NB4 (cell line): ENCODE measurements around the gene GOLM1.

ENCODE experiments used
- POLR2A ChIP-seq: IDR thresholded peaks from 2 replicates; pipeline ENCODE4 v1.6.1; 2011; ENCODE audit warnings: mild to moderate bottlenecking; ENCODE audit not compliant: insufficient read length; ENCODE audit errors: extremely low read depth
- TF ChIP-seq, protein P1 (sequence below): IDR thresholded peaks from one replicate; pipeline ENCODE4 v1.5.1; 2012; ENCODE audit warnings: low read depth, low read length

DNA sequence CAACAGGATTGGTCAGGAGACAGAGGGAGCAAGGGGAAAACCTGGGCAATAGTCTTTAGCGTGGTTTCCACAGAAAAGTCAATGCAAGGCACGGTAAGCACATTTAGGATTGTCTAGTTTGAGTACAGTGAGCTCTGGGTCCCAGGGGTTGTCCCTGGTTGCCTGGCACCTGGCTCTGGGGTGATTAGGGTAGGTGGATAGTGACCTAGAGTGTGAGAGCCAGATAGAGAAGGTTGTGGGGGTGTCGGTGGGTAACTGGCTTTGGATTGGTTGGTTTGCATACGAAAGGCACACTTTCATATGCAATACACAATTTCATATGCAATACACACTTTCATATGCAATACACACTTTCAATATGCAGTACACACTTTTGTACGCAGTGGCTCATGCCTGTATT, 20.1 kb upstream of the GOLM1 start:
- TF ChIP-seq, protein P1, sequence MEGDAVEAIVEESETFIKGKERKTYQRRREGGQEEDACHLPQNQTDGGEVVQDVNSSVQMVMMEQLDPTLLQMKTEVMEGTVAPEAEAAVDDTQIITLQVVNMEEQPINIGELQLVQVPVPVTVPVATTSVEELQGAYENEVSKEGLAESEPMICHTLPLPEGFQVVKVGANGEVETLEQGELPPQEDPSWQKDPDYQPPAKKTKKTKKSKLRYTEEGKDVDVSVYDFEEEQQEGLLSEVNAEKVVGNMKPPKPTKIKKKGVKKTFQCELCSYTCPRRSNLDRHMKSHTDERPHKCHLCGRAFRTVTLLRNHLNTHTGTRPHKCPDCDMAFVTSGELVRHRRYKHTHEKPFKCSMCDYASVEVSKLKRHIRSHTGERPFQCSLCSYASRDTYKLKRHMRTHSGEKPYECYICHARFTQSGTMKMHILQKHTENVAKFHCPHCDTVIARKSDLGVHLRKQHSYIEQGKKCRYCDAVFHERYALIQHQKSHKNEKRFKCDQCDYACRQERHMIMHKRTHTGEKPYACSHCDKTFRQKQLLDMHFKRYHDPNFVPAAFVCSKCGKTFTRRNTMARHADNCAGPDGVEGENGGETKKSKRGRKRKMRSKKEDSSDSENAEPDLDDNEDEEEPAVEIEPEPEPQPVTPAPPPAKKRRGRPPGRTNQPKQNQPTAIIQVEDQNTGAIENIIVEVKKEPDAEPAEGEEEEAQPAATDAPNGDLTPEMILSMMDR = no peak
- TF ChIP-seq POLR2A = no peak
